Retinal pigment epithelial cell (primary cell): ENCODE results near the gene SRD5A2.

ENCODE experiments used
- DNase-seq: peaks from one replicate; pipeline ENCODE4 v3.0.0-alpha.2; 2010; ENCODE audit warnings: low read depth
- H3K4me3 ChIP-seq: 2 replicates; pipeline ENCODE4 v1.5.1; 2011; ENCODE audit warnings: mild to moderate bottlenecking, low read length, control low read depth, moderate library complexity
- TF ChIP-seq, protein P1 (sequence below): conservative IDR thresholded peaks from 2 replicates; pipeline ENCODE4 v1.5.1; 2011; ENCODE audit warnings: low read depth, low read length, control low read depth, inconsistent platforms

The SRD5A2 gene

DNA sequence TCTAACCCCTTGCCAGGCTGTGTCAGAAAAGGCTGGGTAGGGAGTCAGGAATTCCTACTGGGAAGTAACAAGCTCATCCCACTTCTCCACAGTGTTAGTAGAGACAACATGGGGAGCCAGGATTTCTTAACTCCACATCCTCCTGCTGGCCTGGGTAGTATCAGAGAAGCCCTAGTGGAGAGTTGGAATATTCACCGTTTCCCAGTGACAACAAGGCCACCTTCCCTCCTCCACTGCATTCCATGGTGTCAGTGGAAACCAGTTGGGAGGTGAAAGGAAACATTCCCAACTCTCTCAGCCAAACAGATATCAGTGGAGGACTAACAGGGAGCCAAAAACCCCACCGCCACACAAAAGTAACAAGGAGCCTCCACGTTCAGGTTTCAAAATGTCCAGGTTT is 41.2 kb downstream of the SRD5A2 start:
- no peak overlapping the region for H3K4me3 ChIP-seq
- TF ChIP-seq, protein P1, sequence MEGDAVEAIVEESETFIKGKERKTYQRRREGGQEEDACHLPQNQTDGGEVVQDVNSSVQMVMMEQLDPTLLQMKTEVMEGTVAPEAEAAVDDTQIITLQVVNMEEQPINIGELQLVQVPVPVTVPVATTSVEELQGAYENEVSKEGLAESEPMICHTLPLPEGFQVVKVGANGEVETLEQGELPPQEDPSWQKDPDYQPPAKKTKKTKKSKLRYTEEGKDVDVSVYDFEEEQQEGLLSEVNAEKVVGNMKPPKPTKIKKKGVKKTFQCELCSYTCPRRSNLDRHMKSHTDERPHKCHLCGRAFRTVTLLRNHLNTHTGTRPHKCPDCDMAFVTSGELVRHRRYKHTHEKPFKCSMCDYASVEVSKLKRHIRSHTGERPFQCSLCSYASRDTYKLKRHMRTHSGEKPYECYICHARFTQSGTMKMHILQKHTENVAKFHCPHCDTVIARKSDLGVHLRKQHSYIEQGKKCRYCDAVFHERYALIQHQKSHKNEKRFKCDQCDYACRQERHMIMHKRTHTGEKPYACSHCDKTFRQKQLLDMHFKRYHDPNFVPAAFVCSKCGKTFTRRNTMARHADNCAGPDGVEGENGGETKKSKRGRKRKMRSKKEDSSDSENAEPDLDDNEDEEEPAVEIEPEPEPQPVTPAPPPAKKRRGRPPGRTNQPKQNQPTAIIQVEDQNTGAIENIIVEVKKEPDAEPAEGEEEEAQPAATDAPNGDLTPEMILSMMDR, result no peak
- no peak for DNase-seq

DNA sequence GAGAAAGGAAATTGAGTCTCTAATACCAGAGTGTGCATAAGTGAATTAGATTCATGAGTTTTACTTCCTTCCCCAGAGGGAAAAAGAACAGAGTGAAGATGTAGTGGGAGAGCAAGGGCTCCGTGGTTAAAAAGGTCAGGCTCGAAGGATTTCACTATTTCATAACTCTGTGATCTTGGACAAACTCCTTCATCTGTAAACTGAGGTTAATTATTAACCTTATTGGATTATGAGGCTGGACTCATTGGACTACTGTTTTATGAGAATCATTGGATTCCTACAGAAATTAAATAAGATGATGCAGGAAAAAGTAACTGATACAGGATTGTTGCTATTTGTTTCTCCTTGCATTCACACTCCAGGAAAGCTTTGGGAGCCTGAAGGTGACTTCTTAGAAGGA is 45.0 kb downstream of the SRD5A2 start:
- no peak for DNase-seq
- TF ChIP-seq, protein P1, result no peak
- H3K4me3 ChIP-seq, result no peak overlapping the region

DNA sequence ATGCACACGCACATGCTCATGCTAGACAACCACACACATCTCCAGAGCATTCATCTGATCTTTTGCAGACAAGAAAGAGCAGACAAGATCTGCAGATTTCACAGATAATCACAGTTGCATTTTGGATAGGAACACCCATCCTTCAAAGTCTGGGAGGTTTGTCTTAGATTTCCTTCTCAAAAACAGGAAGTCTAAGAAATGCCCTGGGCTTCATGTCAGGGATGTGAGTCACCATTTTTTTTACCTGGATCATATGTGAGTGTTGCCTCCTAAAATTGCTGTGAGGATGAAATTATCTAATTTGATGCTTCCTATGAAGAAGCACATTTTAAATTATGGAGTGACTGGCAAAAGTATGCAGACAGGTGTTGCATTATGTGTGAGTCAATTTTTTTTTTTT is 46.1 kb downstream of the SRD5A2 start:
- no peak overlapping the region for H3K4me3 ChIP-seq
- TF ChIP-seq, protein P1, result no peak
- DNase-seq, result no peak

DNA sequence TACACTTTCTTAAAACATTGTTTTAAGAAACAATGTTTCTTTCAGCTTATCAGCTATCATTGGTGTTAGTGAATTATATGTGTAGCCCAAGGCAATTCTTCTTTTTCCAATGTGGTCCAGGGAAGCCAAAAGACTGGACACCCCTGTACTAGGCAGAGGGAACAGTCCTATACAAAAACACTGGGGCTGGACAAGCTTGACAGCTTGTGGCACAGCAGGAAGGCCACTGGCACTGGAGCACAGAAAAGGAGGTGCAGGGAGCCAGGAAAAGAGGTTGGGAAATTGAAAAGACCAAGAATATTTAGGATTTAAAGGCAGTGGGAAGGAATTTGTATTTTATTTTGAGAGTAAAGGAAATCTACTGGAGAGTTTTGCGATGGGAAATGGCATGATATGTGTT is 47.7 kb downstream of the SRD5A2 start:
- TF ChIP-seq, protein P1, result no peak
- no peak overlapping the region for H3K4me3 ChIP-seq
- no peak for DNase-seq

DNA sequence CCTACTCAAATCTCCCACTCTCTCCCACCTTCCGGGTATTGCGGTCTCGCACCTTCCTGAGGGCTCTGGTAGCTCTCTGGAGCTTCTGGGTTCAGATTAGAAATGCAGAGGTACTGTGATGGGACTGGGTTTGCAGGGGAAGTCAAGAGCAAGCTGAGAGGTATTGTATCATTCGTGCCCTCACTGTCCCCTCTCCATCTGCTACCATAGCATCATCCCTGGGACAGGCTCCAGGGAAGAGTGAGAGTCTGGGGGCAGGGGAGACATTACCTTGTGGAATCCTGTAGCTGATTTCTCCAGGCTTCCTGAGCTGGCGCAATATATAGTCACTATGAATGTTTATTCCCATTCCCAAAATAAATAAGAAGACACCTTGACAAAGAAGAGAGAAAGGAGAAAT is 49.6 kb downstream of the SRD5A2 start:
- H3K4me3 ChIP-seq, result no peak overlapping the region
- DNase-seq, result no peak
- TF ChIP-seq, protein P1, result no peak

DNA sequence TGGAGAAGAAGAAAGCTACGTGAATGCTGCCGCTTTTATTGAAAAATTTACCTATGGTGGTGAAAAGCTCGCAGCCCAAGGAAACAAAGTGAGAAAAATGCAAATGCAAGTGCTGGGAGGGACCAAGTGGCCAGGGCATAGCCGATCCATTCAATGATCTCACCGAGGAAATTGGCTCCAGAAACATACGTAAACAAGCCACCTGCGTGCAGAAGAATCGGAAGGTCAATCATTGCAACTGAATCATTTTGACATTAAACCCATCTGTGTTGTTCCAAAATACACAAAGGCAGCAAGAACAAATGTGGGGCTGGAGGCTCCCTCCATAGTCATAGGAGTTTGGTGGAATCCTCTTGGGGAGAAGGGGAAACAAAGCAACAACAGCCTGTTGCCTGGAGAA is 51.5 kb downstream of the SRD5A2 start:
- DNase-seq, result no peak
- H3K4me3 ChIP-seq, result no peak overlapping the region
- TF ChIP-seq, protein P1, result no peak

DNA sequence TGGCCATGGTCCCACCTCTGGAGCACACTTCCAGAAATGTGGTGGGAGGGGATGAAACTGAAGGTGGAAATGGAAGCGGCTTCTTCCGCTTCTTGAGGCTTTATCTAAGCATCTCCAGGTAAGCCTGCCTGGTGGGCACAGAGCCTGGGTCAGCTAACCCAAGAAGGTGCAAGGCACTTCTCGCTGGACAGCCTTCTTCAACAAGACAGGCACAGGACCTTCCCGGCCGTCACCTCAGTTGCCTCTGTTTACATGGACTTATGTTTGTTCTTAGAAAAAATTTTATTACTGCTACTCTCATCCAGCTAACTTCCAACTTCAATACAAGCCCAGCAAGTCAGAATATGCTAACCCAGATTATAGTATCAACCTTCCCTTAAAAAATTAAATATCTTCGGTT is 51.9 kb downstream of the SRD5A2 start:
- TF ChIP-seq, protein P1, result no peak
- H3K4me3 ChIP-seq, result no peak overlapping the region
- no peak for DNase-seq
